ENCODE results near the gene PDE10A.

- TF ChIP-seq CTCF (IDR thresholded peaks at IDR 0.05; ENCODE audit: low read length) (no peak), EZH2 (IDR thresholded peaks at IDR 0.05; ENCODE audit: borderline replicate concordance, low read length) (no peak)
Observed at GRCh38 chr6:165446331-165446730, 216.7 kb downstream of the PDE10A start.

Data from OCI-LY1 (cell line).